Measurements from ENCODE around the gene WDR33. TPM values are rescaled to one million over a fixed set of nuclear protein-coding genes. Genes with fewer than 3 reads are reported as not detected.
A peak's percentile ranks its signal among the peaks of the same experiment; 100 is the strongest.
"Not testable (repeated sequence)": the region's sequence is repeated elsewhere in the genome, so short reads cannot be mapped to it uniquely, and the experiment has no call there.

Gene WDR33
- total RNA-seq = 54.8 TPM

GRCh38 chr2:127810619-127811396, at the start of gene WDR33:
Gene WDR33 (minus strand): TSS chr2:127811171. CDS start chr2:127770981, 40,190 bp downstream.
- DNase-seq = peak; percentile 96

- DNase-seq = peak; percentile 38
These were observed 49.2 kb upstream of the WDR33 start for GRCh38 chr2:127860130-127860529.

- peak; percentile 65 for DNase-seq
These were observed 48.7 kb upstream of the WDR33 start for GRCh38 chr2:127859712-127860085.

GRCh38 chr2:127857265-127857808, 46.4 kb upstream of the WDR33 start:
- DNase-seq = peak; percentile 67

DNA sequence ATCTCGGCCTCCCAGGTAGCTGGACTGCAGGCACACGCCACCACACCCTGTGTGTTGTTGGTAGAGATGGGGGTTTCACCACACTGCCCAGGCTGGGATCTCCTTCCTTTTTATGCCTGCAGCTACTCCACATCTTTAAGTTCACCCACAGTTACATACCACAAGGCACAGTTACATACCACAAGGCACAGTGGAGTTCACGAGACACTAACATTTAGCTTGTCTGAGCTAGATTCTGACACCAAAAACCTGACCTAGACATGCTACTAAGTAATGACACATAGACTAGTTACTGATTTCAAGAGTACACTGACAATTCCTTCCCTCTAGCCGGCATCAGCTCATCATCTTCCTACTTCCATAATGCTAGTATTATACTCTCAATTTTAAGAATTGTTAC, 42.7 kb upstream of the WDR33 start:
- no peak for DNase-seq

GRCh38 chr2:127852388-127852787, 41.4 kb upstream of the WDR33 start:
- no peak for DNase-seq

- no peak for DNase-seq
These were observed 37.0 kb upstream of the WDR33 start for GRCh38 chr2:127847931-127848330.

DNA sequence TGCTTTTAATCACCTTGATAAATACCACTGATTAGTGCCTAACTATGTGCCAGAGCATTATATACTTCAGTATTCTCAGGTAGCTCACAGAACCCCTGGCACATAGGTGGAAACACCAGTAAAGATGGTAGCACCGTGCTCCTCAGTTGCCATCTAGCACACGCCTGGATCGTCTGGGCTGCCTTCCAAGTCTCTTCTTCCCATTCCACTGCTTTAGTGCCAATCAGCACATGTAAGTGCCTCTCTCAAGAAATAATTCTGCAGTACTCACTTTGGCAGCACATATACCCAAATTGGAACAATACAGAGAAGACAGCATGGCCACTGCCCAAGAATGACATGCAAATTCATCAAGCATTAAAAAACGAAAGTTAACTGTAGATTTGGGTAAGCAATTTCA, 34.0 kb upstream of the WDR33 start:
- DNase-seq = no peak

DNA sequence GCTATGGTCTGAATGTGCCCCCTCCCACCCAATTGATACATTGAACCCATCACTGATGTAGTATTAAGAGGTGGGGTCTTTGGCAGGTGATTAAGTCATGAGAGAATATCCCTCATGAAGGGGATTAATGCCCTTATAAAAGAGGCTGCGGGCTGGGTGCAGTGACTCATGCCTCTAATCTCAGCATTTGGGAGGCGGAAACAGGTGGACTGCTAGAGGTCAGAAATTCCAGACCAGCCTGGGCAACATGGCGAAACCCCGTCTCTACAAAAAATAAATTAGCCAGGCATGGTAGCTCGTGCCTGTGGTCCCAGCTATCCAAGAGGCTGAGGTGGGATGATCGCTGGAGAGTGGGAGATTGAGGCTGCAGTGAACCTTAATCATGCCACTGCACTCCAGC, 32.7 kb upstream of the WDR33 start:
- DNase-seq = no peak

DNA sequence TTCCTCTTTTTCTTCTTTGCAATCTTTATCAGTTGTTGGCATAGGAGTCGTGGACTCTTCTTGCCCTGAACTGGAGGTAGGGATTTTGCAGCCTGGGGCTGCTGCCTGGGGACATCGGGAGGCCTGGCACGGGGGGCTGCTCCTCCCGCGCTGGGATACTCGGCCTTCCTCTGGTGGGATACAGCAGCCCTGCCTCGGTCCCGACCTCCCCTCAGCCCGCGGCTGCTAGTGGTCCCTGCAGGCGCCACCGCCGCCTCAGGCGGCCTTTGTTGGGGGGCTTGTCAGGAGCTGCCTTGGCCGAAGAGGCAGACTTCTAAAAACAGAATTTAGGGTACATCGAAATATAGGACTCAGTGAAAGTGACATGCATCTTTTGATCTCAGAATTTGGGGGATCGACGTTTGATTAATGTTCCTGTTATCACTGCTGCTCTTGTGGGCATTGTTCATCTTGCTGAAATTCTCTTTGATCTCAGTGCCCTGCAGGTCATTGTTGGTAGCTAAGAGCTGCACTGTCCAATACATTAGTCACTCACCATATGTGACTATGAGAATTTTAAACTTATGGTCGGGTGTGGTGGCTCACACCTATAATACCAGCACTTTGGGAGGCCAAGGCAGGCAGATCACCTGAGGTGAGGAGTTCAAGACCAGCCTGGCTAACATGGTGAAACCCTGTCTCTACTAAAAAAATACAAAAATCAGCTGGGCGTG, 30.7 kb upstream of the WDR33 start:
- no peak for DNase-seq

GRCh38 chr2:127840893-127841292, 29.9 kb upstream of the WDR33 start:
- DNase-seq = no peak

DNA sequence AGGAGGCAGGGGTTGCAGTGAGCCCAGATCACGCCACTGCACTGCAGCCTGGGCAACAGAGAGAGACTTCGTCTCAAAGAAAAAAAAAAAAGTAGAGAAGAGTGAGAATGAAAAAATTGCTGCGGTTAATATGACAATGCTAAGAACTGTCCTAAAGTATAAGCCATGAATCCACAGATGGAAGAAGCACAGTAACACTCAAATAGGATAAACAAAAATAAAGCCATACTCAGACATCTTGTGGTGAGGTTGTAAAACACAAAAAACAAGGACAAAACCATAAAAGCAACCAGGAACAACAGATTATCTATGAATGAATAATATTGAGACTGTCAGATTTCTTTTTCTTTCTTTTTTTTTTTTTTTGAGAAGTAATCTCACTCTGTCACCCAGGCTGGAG, 24.0 kb upstream of the WDR33 start:
- no peak for DNase-seq

- DNase-seq = peak; percentile 8
These were observed 18.9 kb upstream of the WDR33 start for GRCh38 chr2:127829845-127830246.

- DNase-seq = not testable (repeated sequence)
These were observed 15.7 kb upstream of the WDR33 start for GRCh38 chr2:127826708-127827107.

- no peak for DNase-seq
These were observed 15.1 kb upstream of the WDR33 start for GRCh38 chr2:127826047-127826446.

DNA sequence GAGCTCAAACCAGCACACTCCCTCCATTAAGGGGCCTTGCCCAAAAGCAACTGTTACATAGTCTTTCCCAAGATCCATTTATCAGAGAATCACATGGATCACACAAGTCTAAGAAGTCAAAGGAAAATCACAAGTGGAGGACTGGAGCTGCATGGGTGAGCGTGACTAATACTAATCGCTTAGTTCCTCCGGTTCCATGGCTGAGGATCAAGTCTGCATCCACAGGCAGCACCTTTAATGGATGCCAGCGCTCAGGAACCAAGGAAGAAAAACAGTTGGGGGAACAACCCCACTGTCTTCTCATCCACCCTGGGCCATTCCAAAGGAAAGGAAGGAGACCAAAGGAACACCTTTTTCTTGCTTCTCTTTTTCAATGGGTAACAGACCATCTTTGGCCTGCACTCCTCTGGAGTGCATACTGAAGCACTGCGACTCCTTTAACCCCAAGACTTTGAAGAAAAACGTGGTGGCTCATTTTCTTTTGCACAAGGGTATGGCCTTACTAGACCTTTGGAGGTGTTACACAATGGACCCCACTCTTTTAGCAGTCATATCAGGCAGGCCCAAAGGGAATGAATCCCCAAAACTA, 9.2 kb upstream of the WDR33 start:
- DNase-seq = no peak

GRCh38 chr2:127818794-127819425, 7.9 kb upstream of the WDR33 start:
- no peak for DNase-seq

- DNase-seq = no peak
These were observed 7.3 kb upstream of the WDR33 start for GRCh38 chr2:127818241-127818640.

- DNase-seq = no peak
These were observed 3.7 kb upstream of the WDR33 start for GRCh38 chr2:127814677-127815076.

DNA sequence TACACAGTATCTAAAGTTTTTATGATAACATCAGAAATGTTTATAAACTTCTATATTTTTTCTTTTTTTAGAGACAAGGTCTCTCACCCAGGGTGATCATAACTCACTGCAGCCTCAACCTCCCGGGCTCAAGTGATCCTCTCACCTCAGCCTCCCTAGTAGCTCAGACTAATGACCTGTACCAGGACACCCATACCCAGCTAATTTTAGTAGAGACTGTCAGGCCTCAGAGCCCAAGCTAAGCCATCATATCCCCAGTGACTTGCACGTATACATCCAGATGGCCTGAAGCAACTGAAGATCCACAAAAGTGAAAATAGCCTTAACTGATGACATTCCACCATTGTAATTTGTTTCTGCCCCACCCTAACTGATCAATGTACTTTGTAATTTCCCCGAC, 1.5 kb upstream of the WDR33 start:
- not testable (repeated sequence) for DNase-seq

DNA sequence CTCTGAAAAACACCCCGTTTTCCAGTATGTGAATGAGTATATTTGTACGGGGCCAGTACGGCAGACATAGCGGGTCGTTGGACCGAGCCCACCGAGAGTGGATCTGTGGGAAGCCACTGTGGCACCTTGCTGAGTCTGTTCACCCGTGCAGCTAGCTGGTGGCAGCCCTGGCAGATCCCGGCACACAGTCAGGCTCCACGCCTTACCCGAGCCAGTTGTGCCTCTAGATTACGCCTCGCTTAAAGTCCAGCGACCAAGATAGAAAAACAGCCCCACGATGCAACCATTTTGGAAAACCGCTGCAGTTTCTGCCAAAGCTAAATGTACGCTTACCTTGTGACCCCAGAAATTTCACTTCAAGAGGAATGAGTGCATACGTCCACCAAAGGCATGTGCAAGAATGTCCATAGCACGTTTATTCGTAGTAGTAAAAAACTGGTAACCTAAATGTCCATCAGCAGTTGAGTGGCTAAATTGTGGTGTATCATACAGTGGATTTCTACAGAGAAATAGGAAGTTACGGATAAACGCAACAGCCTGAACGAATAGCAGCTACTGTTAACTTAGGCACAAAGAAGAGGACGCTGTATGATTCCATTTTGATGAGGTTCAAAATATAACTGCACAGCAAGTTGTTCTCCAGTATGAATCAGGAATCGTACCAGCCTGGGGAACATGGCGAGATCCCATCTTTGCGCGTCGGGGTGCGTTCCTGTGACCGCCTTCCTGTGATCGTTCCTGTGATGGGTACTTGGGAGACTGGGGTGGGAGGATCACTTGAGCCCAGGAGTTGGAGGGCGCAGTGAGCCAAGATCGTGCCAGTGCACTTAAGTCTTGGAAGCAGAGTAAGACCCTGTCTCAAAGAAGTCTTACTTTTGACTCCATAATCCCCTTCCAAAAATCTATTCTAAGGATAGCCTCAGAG, 688 bp upstream of the WDR33 start:
- DNase-seq = no peak
